ENCODE data around the gene GCK.

The GCK gene

GRCh38 chr7:44102846-44103565 is 86.2 kb downstream of the GCK start:
- DNase-seq = no peak

GRCh38 chr7:44101966-44102845 is 87.0 kb downstream of the GCK start:
- no peak for DNase-seq

- no peak for DNase-seq
Measured at GRCh38 chr7:44101303-44101965, 87.8 kb downstream of the GCK start.

- DNase-seq = no peak
Measured at GRCh38 chr7:44100458-44101302, 88.6 kb downstream of the GCK start.

GRCh38 chr7:44099669-44100068 is 89.6 kb downstream of the GCK start:
- DNase-seq = no peak

- DNase-seq = no peak
Measured at GRCh38 chr7:44098092-44099068, 90.9 kb downstream of the GCK start.

- no peak for DNase-seq
Measured at GRCh38 chr7:44097064-44097932, 91.9 kb downstream of the GCK start.

- no peak for DNase-seq
Measured at GRCh38 chr7:44096326-44096881, 92.8 kb downstream of the GCK start.

- no peak for DNase-seq
Measured at GRCh38 chr7:44095781-44096180, 93.5 kb downstream of the GCK start.

- no peak for DNase-seq
Measured at GRCh38 chr7:44094883-44095592, 94.2 kb downstream of the GCK start.

GRCh38 chr7:44094365-44094764 is 94.9 kb downstream of the GCK start:
- no peak for DNase-seq

All from NCI-H1930 (cell line).